ENCODE measurements around the gene GALNT14. TPM values are rescaled to one million over a fixed set of nuclear protein-coding genes. Genes with fewer than 3 reads are reported as not detected.

GALNT14 gene
- total RNA-seq, 2 donors from 2014 or later, result 0.15 to 1.0 TPM

- Histone ChIP-seq H3K4me1 (no peaks in the 10 kb centered on the region), H3K9me3 (no peaks in the 10 kb centered on the region), H3K27ac (no peak overlapping the region), H3K36me3 (no peaks in the 10 kb centered on the region), H3K4me3 (no peak overlapping the region), H3K27me3 (no peaks in the 10 kb centered on the region)
- no peak for TF ChIP-seq CTCF (IDR thresholded peaks at IDR 0.05)
- no peak for DNase-seq (ENCODE audit: low spot score)
These were observed 175.1 kb downstream of the GALNT14 start for GRCh38 chr2:30963184-30963583.

- no peak overlapping the region for H3K27ac ChIP-seq
- DNase-seq (ENCODE audit: low spot score), result no peak
- H3K4me1 ChIP-seq, result no peaks in the 10 kb centered on the region
- no peaks in the 10 kb centered on the region for H3K27me3 ChIP-seq
- no peak overlapping the region for H3K4me3 ChIP-seq
- H3K9me3 ChIP-seq, result no peaks in the 10 kb centered on the region
- TF ChIP-seq CTCF (IDR thresholded peaks at IDR 0.05), result no peak
- no peaks in the 10 kb centered on the region for H3K36me3 ChIP-seq
These were observed 178.0 kb downstream of the GALNT14 start for GRCh38 chr2:30960213-30960612.

- no peak for DNase-seq (ENCODE audit: low spot score)
- Histone ChIP-seq H3K4me1 (no peaks in the 10 kb centered on the region), H3K9me3 (no peaks in the 10 kb centered on the region), H3K27ac (no peak overlapping the region), H3K27me3 (no peaks in the 10 kb centered on the region), H3K4me3 (no peak overlapping the region), H3K36me3 (no peaks in the 10 kb centered on the region)
- TF ChIP-seq CTCF (IDR thresholded peaks at IDR 0.05), result no peak
These were observed 178.6 kb downstream of the GALNT14 start for GRCh38 chr2:30959653-30960052.

GRCh38 chr2:30958918-30959265 is 179.3 kb downstream of the GALNT14 start:
- DNase-seq (ENCODE audit: low spot score), result no peak
- Histone ChIP-seq H3K36me3 (no peaks in the 10 kb centered on the region), H3K27me3 (no peaks in the 10 kb centered on the region), H3K9me3 (no peaks in the 10 kb centered on the region), H3K4me1 (no peaks in the 10 kb centered on the region), H3K4me3 (no peak overlapping the region), H3K27ac (no peak overlapping the region)
- no peak for TF ChIP-seq CTCF (IDR thresholded peaks at IDR 0.05)

GRCh38 chr2:30958193-30958917 is 179.9 kb downstream of the GALNT14 start:
- TF ChIP-seq CTCF (IDR thresholded peaks at IDR 0.05), result no peak
- H3K27me3 ChIP-seq, result no peaks in the 10 kb centered on the region

GRCh38 chr2:30957591-30957990 is 180.6 kb downstream of the GALNT14 start:
- TF ChIP-seq CTCF (IDR thresholded peaks at IDR 0.05), result no peak
- H3K27ac ChIP-seq, result no peak overlapping the region

More at GRCh38 chr2:30958193-30958917, 179.9 kb downstream of the GALNT14 start:
- no peaks in the 10 kb centered on the region for H3K9me3 ChIP-seq
- H3K4me1 ChIP-seq, result no peaks in the 10 kb centered on the region
- H3K27ac ChIP-seq, result no peak overlapping the region
- H3K4me3 ChIP-seq, result no peak overlapping the region
- H3K36me3 ChIP-seq, result no peaks in the 10 kb centered on the region
- no peak for DNase-seq (ENCODE audit: low spot score)

More at GRCh38 chr2:30957591-30957990, 180.6 kb downstream of the GALNT14 start:
- Histone ChIP-seq H3K27me3 (no peaks in the 10 kb centered on the region), H3K4me1 (no peaks in the 10 kb centered on the region), H3K36me3 (no peaks in the 10 kb centered on the region), H3K9me3 (no peaks in the 10 kb centered on the region), H3K4me3 (no peak overlapping the region)
- DNase-seq (ENCODE audit: low spot score), result no peak

Measured in right atrium auricular region (tissue), 2 donors.